Stomach (tissue), 9 donors: Measurements from ENCODE around the gene CEP85. TPM values are rescaled to one million over a fixed set of nuclear protein-coding genes. Genes with fewer than 3 reads are reported as not detected.
"Not testable (repeated sequence)": the region's sequence is repeated elsewhere in the genome, so short reads cannot be mapped to it uniquely, and the experiment has no call there.

Source experiments
- DNase-seq, 2 donors: peaks; one replicate each; pipeline versions ENCODE4 v3.0.0 to v3.0.0-alpha.2; 2013 to 2019
- H3K27ac ChIP-seq, 5 donors: fragments of 200-600 bp in 4 of 5; sonication (generic) in 4 of 5; one replicate each; pipeline ENCODE4 v1.5.1; 2013 to 2019; ENCODE audit warnings: mild to moderate bottlenecking in 1 of 5, moderate library complexity in 1 of 5
- H3K27me3 ChIP-seq, 3 donors: fragments of 200-600 bp; sonication (generic); one replicate each; pipeline ENCODE4 v1.5.1; 2017 to 2019; ENCODE audit warnings: mixed run types in 1 of 3
- H3K36me3 ChIP-seq, 4 donors: fragments of 200-600 bp; sonication (generic); 1 replicate in 3 of 4; 2 replicates in 1 of 4; pipeline ENCODE4 v1.5.1; 2016 to 2019
- H3K4me1 ChIP-seq, 4 donors: fragments of 200-600 bp; sonication (generic); one replicate each; pipeline ENCODE4 v1.5.1; 2016 to 2019
- H3K4me3 ChIP-seq, 4 donors: fragments of 200-600 bp; sonication (generic) in 3 of 4; one replicate each; pipeline ENCODE4 v1.5.1; 2016 to 2019; ENCODE audit warnings: mild to moderate bottlenecking in 1 of 4
- H3K9me3 ChIP-seq, 4 donors: fragments of 200-600 bp; sonication (generic); one replicate each; pipeline ENCODE4 v1.5.1; 2016 to 2019
- EP300 ChIP-seq: sonication (generic); formaldehyde crosslinking; IDR thresholded peaks from one replicate; pipeline ENCODE4 v1.6.1; 2017; ENCODE audit warnings: antibody characterized with exemption
- POLR2A ChIP-seq, 4 donors: fragments of 450-650 bp; IDR thresholded peaks; one replicate each; pipeline ENCODE4 v1.6.1; 2016; ENCODE audit warnings: antibody characterized with exemption in 4 of 4, control low read depth in 2 of 4, mild to moderate bottlenecking in 1 of 4, moderate library complexity in 1 of 4
- POLR2AphosphoS5 ChIP-seq, 3 donors: sonication (generic); formaldehyde crosslinking; IDR thresholded peaks; one replicate each; pipeline ENCODE4 v1.6.1; 2016; ENCODE audit warnings: antibody characterized with exemption in 3 of 3
- WGBS, 5 donors: extraction: QIAGEN DNeasy Blood & Tissue Kit in 3 of 5; methylation state at CpG; one replicate each; pipeline versions ENCODE4 v1.1.5 to v1.1.7; 2013 to 2018; 5-methylcytosine and 5-hydroxymethylcytosine counted together
- intact Hi-C: fragments of 100-400 bp; cut with DNase I; formaldehyde crosslinking; loops from one replicate; pipeline ENCODE4 v1.15.1; 2023; ENCODE audit warnings: low total_unique reads
- polyA plus RNA-seq, 3 donors: library from polyadenylated mRNA; stranded (reverse); fragments of 200-250 nt; gene quantifications; one replicate each; pipeline ENCODE4 v1.2.3, GENCODE V29; 2013
- total RNA-seq, 5 donors: library from RNA; depleted of rRNA; stranded (reverse); fragments of >200 nt; gene quantifications; one replicate each; pipeline versions ENCODE4 v1.1.0 to v1.2.3, GENCODE V29; 2014 to 2016
- TF ChIP-seq, protein P1 (sequence below), 7 experiments: fragments of 450-650 bp in 4 of 7; fragments of 200-600 bp in 3 of 7; sonication (generic) in 3 of 7; IDR thresholded peaks; one replicate each; pipeline ENCODE4 v1.5.1; 2016 to 2019; ENCODE audit warnings: antibody characterized with exemption in 7 of 7, control low read depth in 2 of 7, mild to moderate bottlenecking in 1 of 7
- donor health status: healthy with polysubstance abuse.
- donor health status: Bipolar disorder and iron deficiency.
- donor health status: healthy.

Gene CEP85
- total and polyA plus RNA-seq, 8 donors, result 0.58 to 21.0 (median 5.9) TPM

DNA sequence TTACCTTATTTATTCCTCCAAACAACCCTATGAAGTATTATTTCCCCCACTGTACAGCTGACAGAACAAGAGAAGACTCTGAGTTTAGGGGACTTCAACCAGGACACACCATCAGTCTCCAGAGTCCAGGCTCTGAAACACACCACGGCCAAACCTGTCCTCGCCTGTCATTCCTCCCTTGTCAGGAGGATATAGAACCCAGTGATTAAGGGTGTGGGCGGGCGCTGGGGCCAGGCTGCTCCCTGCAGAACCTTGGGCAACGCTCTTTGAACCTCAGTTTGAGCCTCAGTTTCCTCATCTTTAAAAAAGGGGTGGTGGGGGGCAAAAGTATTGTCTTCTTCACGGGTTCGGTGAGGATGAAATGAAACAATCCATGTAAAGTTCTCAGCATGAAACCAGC lies 9.4 kb upstream of the CEP85 start:
- intact Hi-C loops, result no loop called here
- DNase-seq, result no peak
- Histone ChIP-seq H3K4me3 (peak overlapping the region; percentile 45 to 58 (median 50)), H3K9me3 (no peaks in the 10 kb centered on the region), H3K36me3 (no peaks in the 10 kb centered on the region), H3K27ac (peak overlapping the region in 2 of 5 donors; percentile 17 to 20), H3K27me3 (peaks cover 0 to 57% (median 10%) of the 10 kb centered on the region in 3 donors), H3K4me1 (peaks cover 8 to 17% (median 16%) of the 10 kb centered on the region in 4 donors)
- 73 to 83% (median 81%) methylated on average over 7 of the region's 7 CpGs for WGBS, 5 donors
- TF ChIP-seq POLR2AphosphoS5 (IDR thresholded peaks at IDR 0.05) (no peak), EP300 (no peak), POLR2A (IDR thresholded peaks at IDR 0.05) (no peak)
- TF ChIP-seq, protein P1, sequence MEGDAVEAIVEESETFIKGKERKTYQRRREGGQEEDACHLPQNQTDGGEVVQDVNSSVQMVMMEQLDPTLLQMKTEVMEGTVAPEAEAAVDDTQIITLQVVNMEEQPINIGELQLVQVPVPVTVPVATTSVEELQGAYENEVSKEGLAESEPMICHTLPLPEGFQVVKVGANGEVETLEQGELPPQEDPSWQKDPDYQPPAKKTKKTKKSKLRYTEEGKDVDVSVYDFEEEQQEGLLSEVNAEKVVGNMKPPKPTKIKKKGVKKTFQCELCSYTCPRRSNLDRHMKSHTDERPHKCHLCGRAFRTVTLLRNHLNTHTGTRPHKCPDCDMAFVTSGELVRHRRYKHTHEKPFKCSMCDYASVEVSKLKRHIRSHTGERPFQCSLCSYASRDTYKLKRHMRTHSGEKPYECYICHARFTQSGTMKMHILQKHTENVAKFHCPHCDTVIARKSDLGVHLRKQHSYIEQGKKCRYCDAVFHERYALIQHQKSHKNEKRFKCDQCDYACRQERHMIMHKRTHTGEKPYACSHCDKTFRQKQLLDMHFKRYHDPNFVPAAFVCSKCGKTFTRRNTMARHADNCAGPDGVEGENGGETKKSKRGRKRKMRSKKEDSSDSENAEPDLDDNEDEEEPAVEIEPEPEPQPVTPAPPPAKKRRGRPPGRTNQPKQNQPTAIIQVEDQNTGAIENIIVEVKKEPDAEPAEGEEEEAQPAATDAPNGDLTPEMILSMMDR (IDR thresholded peaks at IDR 0.05), result no peak

DNA sequence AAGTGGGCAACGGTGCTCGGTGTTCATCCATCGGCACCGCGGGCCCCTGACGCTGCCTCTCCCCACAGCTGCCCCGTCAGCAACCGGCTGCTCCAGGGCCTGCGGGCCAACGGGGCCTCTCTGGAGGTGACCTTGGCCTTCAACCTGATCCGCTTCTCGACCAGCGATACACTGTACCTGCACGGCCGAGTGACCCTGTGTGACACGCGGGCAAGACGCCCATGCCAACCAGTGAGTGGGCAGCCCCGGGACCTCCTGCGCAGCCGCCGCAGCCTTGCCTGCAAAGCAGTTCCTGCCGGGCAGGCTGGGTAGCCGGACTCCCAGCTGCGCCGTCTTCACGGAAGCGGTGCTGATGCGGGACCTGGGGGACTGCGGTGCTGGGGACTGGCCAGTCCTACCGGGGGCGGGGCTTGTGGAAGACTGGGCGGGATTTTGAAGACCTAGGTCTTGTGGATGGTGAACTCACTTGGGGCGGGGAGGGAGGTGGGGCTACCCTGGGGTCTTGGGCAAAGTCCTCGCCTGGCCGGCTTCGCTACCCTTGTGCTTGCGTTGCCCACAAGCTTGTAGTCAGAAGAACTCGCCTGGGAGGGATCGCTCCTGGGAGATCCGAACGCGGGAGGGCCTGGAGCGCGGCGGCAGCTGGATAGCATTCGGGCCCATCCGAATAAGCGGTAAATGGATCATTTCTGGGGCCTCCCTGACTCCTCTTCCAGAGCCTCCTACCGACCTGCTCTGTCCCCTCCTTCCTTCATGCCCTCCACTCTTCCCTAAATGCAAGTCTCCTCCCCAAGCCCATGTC lies 8.8 kb upstream of the CEP85 start:
- 7 to 20% (median 11%) methylated on average over 28 to 50 of the region's 50 CpGs for WGBS, 5 donors
- intact Hi-C loops, result no loop called here

DNA sequence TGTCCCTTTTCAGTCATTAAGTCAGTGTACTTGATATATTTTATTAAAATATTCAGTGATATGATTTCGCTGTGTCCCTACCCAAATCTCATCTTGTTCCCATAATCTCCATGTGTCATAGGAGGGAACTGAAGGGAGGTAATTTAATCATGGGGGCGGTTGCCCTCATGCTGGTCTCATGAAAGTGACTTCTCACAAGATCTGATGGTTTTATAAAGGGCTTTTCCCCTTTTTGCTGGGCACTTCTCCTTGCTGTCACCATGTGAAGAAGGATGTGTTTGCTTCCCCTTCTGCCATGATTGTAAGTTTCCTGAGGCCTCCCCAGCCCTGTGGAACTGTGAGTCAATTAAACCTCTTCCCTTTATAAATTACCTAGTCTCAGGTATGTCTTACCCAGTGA lies 3.3 kb upstream of the CEP85 start:
- H3K9me3 ChIP-seq, H3K36me3 ChIP-seq, intact Hi-C loops, H3K27ac ChIP-seq, DNase-seq, H3K4me3 ChIP-seq: not testable (repeated sequence)
- Histone ChIP-seq H3K4me1 (peaks cover 11 to 24% (median 20%) of the 10 kb centered on the region in 4 donors), H3K27me3 (peaks cover 0 to 31% (median under 1%) of the 10 kb centered on the region in 3 donors)
- 80 to 94% (median 91%) methylated on average over 2 of the region's 2 CpGs for WGBS, 5 donors

More for the DNA sequence above, 8.8 kb upstream of the CEP85 start:
- Histone ChIP-seq H3K27ac (peak overlapping the region in 4 of 5 donors; percentile 17 to 58 (median 24)), H3K4me3 (peak overlapping the region; percentile 45 to 58 (median 50)), H3K4me1 (peaks cover 8 to 17% (median 16%) of the 10 kb centered on the region in 4 donors), H3K36me3 (no peaks in the 10 kb centered on the region), H3K9me3 (no peaks in the 10 kb centered on the region), H3K27me3 (peaks cover 0 to 51% (median 10%) of the 10 kb centered on the region in 3 donors)
- TF ChIP-seq, protein P1 (IDR thresholded peaks at IDR 0.05), result no peak
- no peak for TF ChIP-seq EP300
- no peak for TF ChIP-seq POLR2A (IDR thresholded peaks at IDR 0.05)
- peak in 1 of 3 donors; percentile 37 for TF ChIP-seq POLR2AphosphoS5 (IDR thresholded peaks at IDR 0.05)
- DNase-seq, result peak; percentile 80 to 90

DNA sequence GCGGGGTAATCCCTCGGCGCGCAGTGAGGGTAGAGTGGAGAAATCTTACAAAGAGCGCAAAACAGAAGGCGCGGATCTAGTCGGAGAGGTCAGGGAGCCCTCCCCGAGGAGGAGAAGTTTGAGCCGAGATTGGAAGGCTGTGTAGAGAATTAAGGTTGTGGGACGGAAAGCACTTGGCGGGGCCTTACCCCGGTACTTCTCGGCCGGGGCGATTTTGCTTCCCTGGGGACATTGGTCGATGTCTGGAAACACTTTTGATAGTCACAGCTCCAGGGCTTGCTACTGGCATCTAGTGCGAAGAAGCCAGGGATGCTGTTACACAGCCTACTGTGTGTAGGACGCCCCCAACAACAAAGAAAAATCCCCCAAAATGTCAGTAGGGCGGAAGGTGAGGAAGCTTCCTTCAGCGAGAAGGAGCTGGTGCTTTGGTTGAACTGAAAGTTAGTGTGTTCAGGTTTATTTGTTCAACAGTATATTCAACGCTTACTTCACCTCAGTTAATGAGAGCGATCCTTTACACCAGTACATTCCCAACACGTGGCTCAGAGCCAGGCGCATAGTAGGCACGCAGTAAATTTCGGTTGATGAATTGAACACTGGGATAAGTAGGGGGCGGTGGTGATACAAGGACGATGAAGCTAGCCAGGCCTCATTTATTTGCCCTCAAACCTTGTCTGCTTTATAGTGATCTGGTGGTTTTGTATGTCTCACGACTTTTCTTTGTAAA lies 807 bp downstream of the CEP85 start:
- Histone ChIP-seq H3K9me3 (no peaks in the 10 kb centered on the region), H3K4me3 (peak overlapping the region; percentile 71 to 85 (median 72)), H3K4me1 (peaks cover 9 to 30% (median 14%) of the 10 kb centered on the region in 4 donors), H3K27ac (peak overlapping the region; percentile 90 to 96 (median 92)), H3K27me3 (no peaks in the 10 kb centered on the region), H3K36me3 (no peaks in the 10 kb centered on the region)
- no peak for TF ChIP-seq POLR2A (IDR thresholded peaks at IDR 0.05)
- TF ChIP-seq, protein P1 (IDR thresholded peaks at IDR 0.05), result peak in 1 of 7 experiments; percentile 5
- intact Hi-C loops, result no loop called here
- 1 to 3% (median 2%) methylated on average over 30 of the region's 30 CpGs for WGBS, 5 donors
- DNase-seq, result peak in 1 of 2 donors; percentile 60
